ENCODE data around the gene CTAGE1. TPM values are rescaled to one million over a fixed set of nuclear protein-coding genes. Genes with fewer than 3 reads are reported as not detected.

CTAGE1 gene
- total and polyA plus RNA-seq, 2 donors (not counting 1 experiment from before 2014, with no cell fraction given) = not detected

DNA sequence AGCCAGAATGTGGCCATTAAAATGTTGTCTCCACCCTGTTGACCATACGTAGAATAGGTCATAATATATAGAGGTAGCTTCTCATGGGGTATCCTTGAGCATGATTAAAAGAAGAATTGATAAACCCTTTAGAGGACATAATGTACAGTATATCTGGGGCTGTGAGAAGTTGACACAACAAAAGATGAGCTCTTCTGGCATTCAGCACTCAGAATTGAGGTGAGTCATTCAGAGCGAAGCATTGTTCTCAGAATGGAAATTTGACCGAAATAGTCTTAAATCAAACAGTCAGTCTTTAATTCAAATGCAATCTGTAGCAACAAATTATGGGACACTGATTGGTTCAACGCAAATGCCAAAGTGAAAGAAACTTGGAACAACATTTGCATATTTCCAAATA lies 47.3 kb downstream of the CTAGE1 start:
- H3K27me3 Mint-ChIP-seq = peaks cover 5% of the 10 kb centered on the region
- H3K27ac Mint-ChIP-seq = no peak overlapping the region
- TF ChIP-seq EZH2 (IDR thresholded peaks at IDR 0.05; ENCODE audit: borderline replicate concordance, insufficient read depth, low read depth, low read length, poor library complexity, severe bottlenecking) = no peak
- TF ChIP-seq, protein P1, sequence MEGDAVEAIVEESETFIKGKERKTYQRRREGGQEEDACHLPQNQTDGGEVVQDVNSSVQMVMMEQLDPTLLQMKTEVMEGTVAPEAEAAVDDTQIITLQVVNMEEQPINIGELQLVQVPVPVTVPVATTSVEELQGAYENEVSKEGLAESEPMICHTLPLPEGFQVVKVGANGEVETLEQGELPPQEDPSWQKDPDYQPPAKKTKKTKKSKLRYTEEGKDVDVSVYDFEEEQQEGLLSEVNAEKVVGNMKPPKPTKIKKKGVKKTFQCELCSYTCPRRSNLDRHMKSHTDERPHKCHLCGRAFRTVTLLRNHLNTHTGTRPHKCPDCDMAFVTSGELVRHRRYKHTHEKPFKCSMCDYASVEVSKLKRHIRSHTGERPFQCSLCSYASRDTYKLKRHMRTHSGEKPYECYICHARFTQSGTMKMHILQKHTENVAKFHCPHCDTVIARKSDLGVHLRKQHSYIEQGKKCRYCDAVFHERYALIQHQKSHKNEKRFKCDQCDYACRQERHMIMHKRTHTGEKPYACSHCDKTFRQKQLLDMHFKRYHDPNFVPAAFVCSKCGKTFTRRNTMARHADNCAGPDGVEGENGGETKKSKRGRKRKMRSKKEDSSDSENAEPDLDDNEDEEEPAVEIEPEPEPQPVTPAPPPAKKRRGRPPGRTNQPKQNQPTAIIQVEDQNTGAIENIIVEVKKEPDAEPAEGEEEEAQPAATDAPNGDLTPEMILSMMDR (IDR thresholded peaks at IDR 0.05) = no peak
- ATAC-seq (ENCODE audit: low read depth) (no peak), DNase-seq (no peak)
- Histone ChIP-seq H3K9me3 (ENCODE audit: control extremely low read depth in 1 of 3, control insufficient read depth in 2 of 3, insufficient read depth in 1 of 3, low read length in 2 of 3) (peaks cover 0 to 4% (median 0%) of the 10 kb centered on the region in 3 donors), H3K4me1 (ENCODE audit: control insufficient read depth in 2 of 2, insufficient read depth in 2 of 2, low read length in 2 of 2) (no peaks in the 10 kb centered on the region), H3K4me3 (ENCODE audit: control extremely low read depth in 1 of 5, extremely low read depth in 1 of 5, insufficient read depth in 1 of 5, low read depth in 2 of 5, low read length in 4 of 5) (no peak overlapping the region), H3K79me2 (ENCODE audit: control insufficient read depth, insufficient read depth, low read length) (no peaks in the 10 kb centered on the region), H2AFZ (ENCODE audit: insufficient read depth, low read depth, low read length, poor library complexity, severe bottlenecking) (no peak overlapping the region), H3K9ac (ENCODE audit: low read length) (no peak overlapping the region), H3K27me3 (replicated peaks in 1 of 4; ENCODE audit: control extremely low read depth in 1 of 4, control insufficient read depth in 3 of 4, insufficient read depth in 4 of 4, low read length in 3 of 4) (no peaks in the 10 kb centered on the region), H3K27ac (ENCODE audit: low read length in 2 of 2) (no peak overlapping the region), H3K4me2 (replicated peaks; ENCODE audit: low read depth, low read length, poor library complexity, severe bottlenecking) (no peak overlapping the region), H4K20me1 (ENCODE audit: control insufficient read depth, insufficient read depth, low read length, poor library complexity, severe bottlenecking) (no peaks in the 10 kb centered on the region), H3K36me3 (replicated peaks in 1 of 2; ENCODE audit: control extremely low read depth in 1 of 2, control insufficient read depth in 1 of 2, extremely low read depth in 1 of 2, insufficient read depth in 2 of 2, low read length in 1 of 2) (no peaks in the 10 kb centered on the region)
- POLR2A ChIA-PET = no interaction called here
- H3K4me3 Mint-ChIP-seq = no peak overlapping the region
- no peaks in the 10 kb centered on the region for H3K4me1 Mint-ChIP-seq
- no peaks in the 10 kb centered on the region for H3K9me3 Mint-ChIP-seq (ENCODE audit: insufficient read depth)
- intact Hi-C loops (cut with micrococcal nuclease) = no loop called here
- WGBS (ENCODE audit: insufficient coverage) = 100% methylated on average over 1 of the region's 4 CpGs
- CTCF ChIA-PET = no interaction called here

DNA sequence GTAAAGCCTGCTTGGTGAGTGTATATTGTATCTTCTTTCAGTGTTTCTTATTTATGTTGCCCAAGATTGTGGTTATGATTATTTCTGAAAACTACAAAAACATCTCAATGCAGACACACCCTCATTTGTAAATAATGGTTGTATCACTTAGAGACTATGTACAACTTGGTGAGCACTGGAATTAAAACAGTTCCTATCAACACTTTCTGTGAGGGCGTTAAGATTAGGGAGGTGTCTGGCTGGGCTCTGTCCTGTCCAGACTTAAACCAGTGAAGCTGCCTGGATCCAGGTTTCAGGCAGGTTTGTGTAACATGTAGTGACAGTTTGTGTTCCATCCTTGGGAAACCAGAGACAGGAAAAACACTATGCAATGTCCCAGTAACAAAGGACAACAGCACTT lies 49.7 kb downstream of the CTAGE1 start:
- H3K9me3 Mint-ChIP-seq (ENCODE audit: insufficient read depth) = no peaks in the 10 kb centered on the region
- Histone ChIP-seq H3K4me1 (ENCODE audit: control insufficient read depth in 2 of 2, insufficient read depth in 2 of 2, low read length in 2 of 2) (no peaks in the 10 kb centered on the region), H3K27me3 (replicated peaks in 1 of 4; ENCODE audit: control extremely low read depth in 1 of 4, control insufficient read depth in 3 of 4, insufficient read depth in 4 of 4, low read length in 3 of 4) (no peaks in the 10 kb centered on the region), H3K27ac (ENCODE audit: low read length in 2 of 2) (no peak overlapping the region), H4K20me1 (ENCODE audit: control insufficient read depth, insufficient read depth, low read length, poor library complexity, severe bottlenecking) (no peaks in the 10 kb centered on the region), H3K4me3 (ENCODE audit: control extremely low read depth in 1 of 5, extremely low read depth in 1 of 5, insufficient read depth in 1 of 5, low read depth in 2 of 5, low read length in 4 of 5) (no peak overlapping the region), H3K4me2 (replicated peaks; ENCODE audit: low read depth, low read length, poor library complexity, severe bottlenecking) (no peak overlapping the region), H3K9me3 (ENCODE audit: control extremely low read depth in 1 of 3, control insufficient read depth in 2 of 3, insufficient read depth in 1 of 3, low read length in 2 of 3) (no peaks in the 10 kb centered on the region), H3K9ac (ENCODE audit: low read length) (no peak overlapping the region), H2AFZ (ENCODE audit: insufficient read depth, low read depth, low read length, poor library complexity, severe bottlenecking) (no peak overlapping the region), H3K36me3 (replicated peaks in 1 of 2; ENCODE audit: control extremely low read depth in 1 of 2, control insufficient read depth in 1 of 2, extremely low read depth in 1 of 2, insufficient read depth in 2 of 2, low read length in 1 of 2) (no peaks in the 10 kb centered on the region), H3K79me2 (ENCODE audit: control insufficient read depth, insufficient read depth, low read length) (no peaks in the 10 kb centered on the region)
- no peak for TF ChIP-seq EZH2 (IDR thresholded peaks at IDR 0.05; ENCODE audit: borderline replicate concordance, insufficient read depth, low read depth, low read length, poor library complexity, severe bottlenecking)
- TF ChIP-seq, protein P1 (IDR thresholded peaks at IDR 0.05) = no peak
- CTCF ChIA-PET = no interaction called here
- H3K27me3 Mint-ChIP-seq = no peaks in the 10 kb centered on the region
- intact Hi-C loops (cut with micrococcal nuclease) = no loop called here
- no peak overlapping the region for H3K4me3 Mint-ChIP-seq
- no peak overlapping the region for H3K27ac Mint-ChIP-seq
- no CpG with 5 or more reads among the region's 1 CpG for WGBS (ENCODE audit: insufficient coverage)
- POLR2A ChIA-PET = no interaction called here
- no peaks in the 10 kb centered on the region for H3K4me1 Mint-ChIP-seq
- ATAC-seq (ENCODE audit: low read depth) (no peak), DNase-seq (no peak)
